Measurements from ENCODE around the gene NT5C1A.
A peak's percentile ranks its signal among the peaks of the same experiment; 100 is the strongest.

NT5C1A gene

DNA sequence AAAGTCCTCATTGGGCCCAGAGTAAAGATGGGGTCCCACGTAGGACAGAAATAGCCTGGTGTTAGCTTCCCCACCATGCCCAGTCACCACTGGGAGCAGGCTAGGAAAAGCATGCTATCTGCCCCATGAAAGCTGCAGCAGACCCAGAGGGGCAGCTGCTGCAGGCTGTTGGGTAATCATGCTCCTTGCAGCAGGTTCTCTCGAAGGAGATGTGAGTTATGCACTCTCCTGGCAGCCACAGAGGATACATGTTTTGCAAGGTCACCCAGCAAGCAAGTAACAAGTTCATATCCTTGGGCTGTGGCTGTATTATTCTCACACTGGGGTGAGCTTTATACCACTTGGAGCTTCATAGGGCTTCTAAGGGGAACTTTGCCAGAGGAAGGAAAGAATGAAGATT, 23.4 kb downstream of the NT5C1A start:
- no CpG with 5 or more reads among the region's 2 CpGs for WGBS (ENCODE audit: extremely low coverage, insufficient coverage, insufficient read length)
- Histone ChIP-seq H2AK5ac (ENCODE audit: low read length) (no peak overlapping the region), H2BK12ac (ENCODE audit: low read length) (no peak overlapping the region), H3K9me3 (ENCODE audit: insufficient read depth, low read depth, low read length) (no peaks in the 10 kb centered on the region), H3K23ac (ENCODE audit: low read length) (no peak overlapping the region), H4K8ac (ENCODE audit: low read depth, low read length) (no peak overlapping the region), H3K36me3 (ENCODE audit: control insufficient read depth in 1 of 2, insufficient read depth in 2 of 2, low read length in 2 of 2) (no peaks in the 10 kb centered on the region), H3K18ac (ENCODE audit: low read length) (no peak overlapping the region), H3K4me2 (ENCODE audit: low read length) (no peak overlapping the region), H3K9ac (ENCODE audit: low read length) (no peak overlapping the region), H4K12ac (ENCODE audit: low read depth, low read length) (no peak overlapping the region), H3K79me2 (ENCODE audit: control insufficient read depth, insufficient read depth, low read length, poor library complexity) (no peaks in the 10 kb centered on the region), H3K27me3 (ENCODE audit: insufficient read depth, low read length) (no peaks in the 10 kb centered on the region), H3K79me1 (ENCODE audit: low read length) (no peaks in the 10 kb centered on the region), H3K4me1 (ENCODE audit: control insufficient read depth in 1 of 2, insufficient read depth in 2 of 2, low read length in 2 of 2) (peaks cover 6 to 8% of the 10 kb centered on the region in 2 experiments), H3K4me3 (ENCODE audit: low read depth, low read length) (no peak overlapping the region), H4K91ac (ENCODE audit: low read depth, low read length) (no peak overlapping the region), H3K27ac (ENCODE audit: low read depth, low read length) (no peak overlapping the region), H2BK5ac (ENCODE audit: low read depth, low read length, poor library complexity) (no peak overlapping the region), H2BK120ac (ENCODE audit: insufficient read depth, low read length, poor library complexity) (no peak overlapping the region), H3K14ac (ENCODE audit: low read length) (no peak overlapping the region), H2AFZ (ENCODE audit: insufficient read depth, low read length, poor library complexity) (no peak overlapping the region), H3K4ac (ENCODE audit: low read depth, low read length) (no peak overlapping the region)
- DNase-seq: no peak

DNA sequence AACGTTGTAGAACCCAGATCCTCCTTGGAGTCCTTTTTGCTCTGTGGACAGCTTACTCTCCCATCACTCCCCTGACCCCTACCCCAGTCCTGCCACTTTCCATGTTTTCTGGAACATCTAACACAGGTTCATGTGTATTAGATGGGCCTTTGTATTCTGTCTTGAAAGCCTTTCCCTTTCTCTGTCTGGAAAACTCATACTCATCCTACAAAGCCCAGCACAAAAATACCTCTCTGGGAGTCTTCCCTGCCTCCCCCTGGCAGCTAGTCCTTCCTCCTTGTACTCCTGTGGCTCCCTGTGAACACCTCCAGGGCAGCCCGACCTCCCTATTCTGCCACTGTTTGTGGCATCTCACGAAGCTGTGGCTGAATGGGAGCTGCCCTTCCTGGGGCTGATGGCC, 24.7 kb downstream of the NT5C1A start:
- no CpG with 5 or more reads among the region's 3 CpGs for WGBS (ENCODE audit: extremely low coverage, insufficient coverage, insufficient read length)
- Histone ChIP-seq H3K36me3 (ENCODE audit: control insufficient read depth in 1 of 2, insufficient read depth in 2 of 2, low read length in 2 of 2) (no peaks in the 10 kb centered on the region), H2AFZ (ENCODE audit: insufficient read depth, low read length, poor library complexity) (no peak overlapping the region)

DNA sequence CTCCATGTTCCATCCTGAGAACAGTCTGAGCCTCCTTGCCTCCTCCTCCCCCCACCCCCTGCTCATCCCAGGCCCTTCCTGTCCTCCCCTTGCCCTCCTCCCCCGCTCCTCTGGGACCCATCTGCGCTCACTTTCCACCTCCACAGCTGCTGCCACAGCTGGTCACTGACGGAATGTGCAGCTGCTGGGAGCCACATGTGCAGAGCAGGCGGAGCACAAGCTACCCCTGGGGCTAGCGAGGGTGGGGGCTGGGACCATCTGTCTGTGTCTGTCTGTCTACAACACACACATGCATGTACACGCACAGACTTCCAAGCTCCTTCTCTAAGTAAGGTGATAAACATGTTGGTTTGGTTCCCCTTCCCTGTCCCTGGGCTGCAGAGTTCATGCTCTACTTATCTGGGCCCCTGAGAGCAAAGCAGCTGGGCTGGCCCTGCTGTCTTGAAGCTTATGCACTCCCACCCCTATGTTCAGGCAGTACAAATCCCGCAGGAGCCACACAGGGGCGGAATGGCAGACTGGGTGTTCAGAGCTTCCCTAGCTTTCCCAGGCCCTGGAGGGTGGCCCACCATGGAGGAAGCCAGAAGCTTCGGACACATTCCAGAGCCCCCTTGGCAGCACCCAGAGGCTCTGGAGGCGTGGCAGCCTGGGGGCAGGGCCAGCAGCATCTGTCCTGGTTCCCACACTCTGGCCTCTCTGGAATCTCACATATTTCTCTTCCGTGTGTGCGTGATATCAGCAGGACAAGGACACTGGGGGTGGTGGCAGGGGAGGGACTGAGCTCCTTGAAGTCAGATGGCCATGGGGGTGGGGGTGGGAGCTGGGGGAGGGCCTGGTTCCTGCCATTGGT, 25.4 kb downstream of the NT5C1A start:
- no peaks in the 10 kb centered on the region for H3K27me3 ChIP-seq (ENCODE audit: insufficient read depth, low read length)
- H4K8ac ChIP-seq (ENCODE audit: low read depth, low read length): no peak overlapping the region
- no peak overlapping the region for H3K23ac ChIP-seq (ENCODE audit: low read length)
- no peak overlapping the region for H3K4ac ChIP-seq (ENCODE audit: low read depth, low read length)
- H3K4me3 ChIP-seq (ENCODE audit: low read depth, low read length): no peak overlapping the region
- H3K36me3 ChIP-seq (ENCODE audit: control insufficient read depth in 1 of 2, insufficient read depth in 2 of 2, low read length in 2 of 2): no peaks in the 10 kb centered on the region
- peak; percentile 73 to 76 for DNase-seq
- peaks cover 6 to 8% of the 10 kb centered on the region in 2 experiments for H3K4me1 ChIP-seq (ENCODE audit: control insufficient read depth in 1 of 2, insufficient read depth in 2 of 2, low read length in 2 of 2)
- no peak overlapping the region for H2BK120ac ChIP-seq (ENCODE audit: insufficient read depth, low read length, poor library complexity)
- no CpG with 5 or more reads among the region's 12 CpGs for WGBS (ENCODE audit: extremely low coverage, insufficient coverage, insufficient read length)
- H3K14ac ChIP-seq (ENCODE audit: low read length): no peak overlapping the region
- no peak overlapping the region for H3K18ac ChIP-seq (ENCODE audit: low read length)
- H2AK5ac ChIP-seq (ENCODE audit: low read length): no peak overlapping the region
- H2BK12ac ChIP-seq (ENCODE audit: low read length): no peak overlapping the region
- no peaks in the 10 kb centered on the region for H3K79me1 ChIP-seq (ENCODE audit: low read length)
- no peak overlapping the region for H2AFZ ChIP-seq (ENCODE audit: insufficient read depth, low read length, poor library complexity)
- no peak overlapping the region for H2BK5ac ChIP-seq (ENCODE audit: low read depth, low read length, poor library complexity)
- H3K79me2 ChIP-seq (ENCODE audit: control insufficient read depth, insufficient read depth, low read length, poor library complexity): no peaks in the 10 kb centered on the region
- no peak overlapping the region for H4K91ac ChIP-seq (ENCODE audit: low read depth, low read length)
- H3K9me3 ChIP-seq (ENCODE audit: insufficient read depth, low read depth, low read length): no peaks in the 10 kb centered on the region
- H3K9ac ChIP-seq (ENCODE audit: low read length): no peak overlapping the region
- no peak overlapping the region for H4K12ac ChIP-seq (ENCODE audit: low read depth, low read length)
- H3K4me2 ChIP-seq (ENCODE audit: low read length): peak overlapping the region; percentile 24
- no peak overlapping the region for H3K27ac ChIP-seq (ENCODE audit: low read depth, low read length)

More for the DNA sequence above, 24.7 kb downstream of the NT5C1A start:
- Histone ChIP-seq H3K79me2 (ENCODE audit: control insufficient read depth, insufficient read depth, low read length, poor library complexity) (no peaks in the 10 kb centered on the region), H3K4me1 (ENCODE audit: control insufficient read depth in 1 of 2, insufficient read depth in 2 of 2, low read length in 2 of 2) (peaks cover 6 to 8% of the 10 kb centered on the region in 2 experiments), H3K27me3 (ENCODE audit: insufficient read depth, low read length) (no peaks in the 10 kb centered on the region), H3K23ac (ENCODE audit: low read length) (no peak overlapping the region), H3K9me3 (ENCODE audit: insufficient read depth, low read depth, low read length) (no peaks in the 10 kb centered on the region), H2BK12ac (ENCODE audit: low read length) (no peak overlapping the region), H3K14ac (ENCODE audit: low read length) (no peak overlapping the region), H3K18ac (ENCODE audit: low read length) (no peak overlapping the region), H4K8ac (ENCODE audit: low read depth, low read length) (no peak overlapping the region), H3K4me3 (ENCODE audit: low read depth, low read length) (no peak overlapping the region), H3K9ac (ENCODE audit: low read length) (no peak overlapping the region), H3K4ac (ENCODE audit: low read depth, low read length) (no peak overlapping the region), H3K4me2 (ENCODE audit: low read length) (no peak overlapping the region), H3K79me1 (ENCODE audit: low read length) (no peaks in the 10 kb centered on the region), H2BK120ac (ENCODE audit: insufficient read depth, low read length, poor library complexity) (no peak overlapping the region), H3K27ac (ENCODE audit: low read depth, low read length) (no peak overlapping the region), H2AK5ac (ENCODE audit: low read length) (no peak overlapping the region), H4K91ac (ENCODE audit: low read depth, low read length) (no peak overlapping the region), H4K12ac (ENCODE audit: low read depth, low read length) (no peak overlapping the region), H2BK5ac (ENCODE audit: low read depth, low read length, poor library complexity) (no peak overlapping the region)
- no peak for DNase-seq

DNA sequence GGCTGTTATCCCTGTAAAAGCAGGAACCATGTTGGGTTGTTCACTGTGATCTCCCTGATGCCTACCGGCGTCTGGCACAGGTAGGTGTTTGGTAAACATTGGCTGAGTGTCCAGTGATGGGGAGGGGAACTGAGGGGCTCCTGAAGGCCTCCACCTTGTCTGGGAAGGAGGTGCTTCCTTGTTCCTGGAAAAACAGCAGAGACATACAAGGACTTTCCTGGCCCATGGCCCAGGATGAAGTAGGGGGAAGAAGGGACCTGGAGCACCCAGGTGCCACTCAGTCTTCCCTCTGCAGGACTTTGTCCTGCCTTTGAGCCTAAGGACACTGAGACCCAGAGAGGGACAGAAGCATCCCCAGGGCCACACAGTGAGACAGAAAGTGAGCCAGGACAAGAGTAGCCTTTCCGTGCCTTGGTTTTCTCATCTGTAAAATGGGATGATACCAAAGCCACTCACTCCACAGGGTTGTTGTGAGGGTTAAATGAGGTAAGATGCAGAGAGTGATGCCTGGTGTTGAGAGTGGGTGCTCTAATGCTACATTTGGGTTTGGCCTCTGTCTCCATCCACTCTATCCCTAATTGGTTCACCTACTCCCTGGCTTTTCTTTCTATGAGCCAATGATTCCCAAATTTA, 26.4 kb downstream of the NT5C1A start:
- H3K27ac ChIP-seq (ENCODE audit: low read depth, low read length): no peak overlapping the region
- H2AK5ac ChIP-seq (ENCODE audit: low read length): no peak overlapping the region
- H3K79me1 ChIP-seq (ENCODE audit: low read length): no peaks in the 10 kb centered on the region
- no peak overlapping the region for H4K91ac ChIP-seq (ENCODE audit: low read depth, low read length)
- peaks cover under 1% of the 10 kb centered on the region for H3K27me3 ChIP-seq (ENCODE audit: insufficient read depth, low read length)
- no peak overlapping the region for H2AFZ ChIP-seq (ENCODE audit: insufficient read depth, low read length, poor library complexity)
- H3K4me3 ChIP-seq (ENCODE audit: low read depth, low read length): no peak overlapping the region
- H3K18ac ChIP-seq (ENCODE audit: low read length): no peak overlapping the region
- no CpG with 5 or more reads among the region's 3 CpGs for whole genome bisulfite sequencing (ENCODE audit: extremely low coverage, insufficient coverage, insufficient read length)
- no peak overlapping the region for H3K4me2 ChIP-seq (ENCODE audit: low read length)
- H3K4me1 ChIP-seq (ENCODE audit: control insufficient read depth in 1 of 2, insufficient read depth in 2 of 2, low read length in 2 of 2): peaks cover 6 to 8% of the 10 kb centered on the region in 2 experiments
- no peak overlapping the region for H3K14ac ChIP-seq (ENCODE audit: low read length)
- H2BK5ac ChIP-seq (ENCODE audit: low read depth, low read length, poor library complexity): no peak overlapping the region
- no peak overlapping the region for H3K4ac ChIP-seq (ENCODE audit: low read depth, low read length)
- H3K23ac ChIP-seq (ENCODE audit: low read length): no peak overlapping the region
- no peak for DNase-seq
- H3K36me3 ChIP-seq (ENCODE audit: control insufficient read depth in 1 of 2, insufficient read depth in 2 of 2, low read length in 2 of 2): no peaks in the 10 kb centered on the region
- H2BK12ac ChIP-seq (ENCODE audit: low read length): no peak overlapping the region
- no peak overlapping the region for H4K8ac ChIP-seq (ENCODE audit: low read depth, low read length)
- H3K9me3 ChIP-seq (ENCODE audit: insufficient read depth, low read depth, low read length): no peaks in the 10 kb centered on the region
- H4K12ac ChIP-seq (ENCODE audit: low read depth, low read length): no peak overlapping the region
- H3K9ac ChIP-seq (ENCODE audit: low read length): no peak overlapping the region
- no peak overlapping the region for H2BK120ac ChIP-seq (ENCODE audit: insufficient read depth, low read length, poor library complexity)
- H3K79me2 ChIP-seq (ENCODE audit: control insufficient read depth, insufficient read depth, low read length, poor library complexity): no peaks in the 10 kb centered on the region
